NOMO-1 treated with DMSO at 0.1 percent for 48 hours (cell line): Measurements from ENCODE around the gene PDE4B.
"Not testable (repeated sequence)": the region's sequence is repeated elsewhere in the genome, so short reads cannot be mapped to it uniquely, and the experiment has no call there.

Experiments
- DNase-seq: peaks from one replicate; lab custom pipeline; 2025; ENCODE audit not compliant: unreplicated experiment; lab: John Stamatoyannopoulos, UW

The PDE4B gene

GRCh38 chr1:66402194-66402593 lies 609.5 kb downstream of the PDE4B start:
- DNase-seq, result no peak

DNA sequence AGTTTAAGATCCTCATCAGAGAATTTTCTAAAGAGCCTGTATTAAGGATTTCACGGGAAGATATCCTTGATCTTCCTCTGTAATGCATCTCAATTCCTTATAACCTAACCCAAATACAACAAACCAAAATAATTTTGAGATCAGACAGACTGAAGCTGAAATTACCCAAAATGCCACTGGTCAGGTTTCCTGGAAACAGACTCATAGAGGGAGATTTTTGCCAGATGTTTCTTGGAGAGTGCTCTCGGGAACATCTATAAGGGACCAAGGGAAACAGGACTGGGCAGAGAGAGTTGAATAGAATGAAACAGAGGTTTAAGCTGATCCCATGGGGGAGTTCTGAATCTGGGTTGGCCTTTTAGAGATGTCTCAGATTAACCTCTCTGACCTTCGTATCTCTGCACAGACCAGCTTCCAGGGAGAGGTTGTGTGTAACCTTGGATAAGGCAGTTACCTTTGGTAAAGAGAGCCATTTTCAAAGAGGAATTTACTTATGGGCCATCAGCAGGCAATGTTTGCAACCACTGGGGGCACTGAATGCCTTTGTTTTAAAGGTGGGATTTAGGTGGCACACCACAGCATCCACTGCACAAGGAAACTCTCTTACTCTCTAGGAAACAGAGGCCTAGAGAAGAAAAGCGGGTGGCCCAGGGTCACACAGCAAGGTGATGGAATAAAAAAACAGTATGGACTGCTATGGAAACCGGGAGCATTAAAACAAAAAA lies 610.5 kb downstream of the PDE4B start:
- DNase-seq, result no peak

DNA sequence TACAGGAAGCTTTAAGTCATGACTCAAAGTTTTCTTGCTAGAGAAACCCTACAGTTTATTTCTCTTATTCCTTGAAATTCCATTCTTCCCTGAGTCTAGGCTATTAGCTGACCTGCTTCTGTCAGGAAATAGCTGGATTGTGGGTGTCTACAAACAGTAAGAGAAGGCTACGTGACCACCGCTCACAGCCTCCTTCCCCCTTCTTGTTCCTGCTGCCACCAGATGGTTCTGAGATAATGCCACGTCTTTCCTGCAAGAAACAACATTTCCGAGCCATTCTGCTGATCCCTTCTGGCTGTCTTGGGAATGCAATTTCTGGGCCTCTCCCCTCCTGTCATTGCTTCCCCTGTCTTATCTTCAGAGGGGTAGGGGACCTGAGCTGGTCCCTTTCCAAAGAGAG lies 612.4 kb downstream of the PDE4B start:
- no peak for DNase-seq

DNA sequence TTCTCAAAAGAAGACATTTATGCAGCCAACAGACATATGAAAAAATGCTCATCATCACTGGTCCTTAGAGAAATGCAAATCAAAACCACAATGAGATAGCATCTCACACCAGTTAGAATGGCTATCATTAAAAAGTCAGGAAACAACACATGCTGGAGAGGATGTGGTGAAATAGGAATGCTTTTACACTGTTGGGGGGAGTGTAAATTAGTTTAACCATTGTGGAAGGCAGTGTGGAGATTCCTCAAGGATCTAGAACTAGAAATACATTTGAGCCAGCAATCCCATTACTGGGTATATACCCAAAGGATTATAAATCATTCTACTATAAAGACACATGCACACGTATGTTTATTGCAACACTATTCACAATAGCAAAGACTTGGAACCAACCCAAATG lies 618.8 kb downstream of the PDE4B start:
- DNase-seq, result not testable (repeated sequence)

- no peak for DNase-seq
Measured at GRCh38 chr1:66412704-66413103, 620.0 kb downstream of the PDE4B start.

- DNase-seq, result no peak
Measured at GRCh38 chr1:66413136-66413837, 620.6 kb downstream of the PDE4B start.

- DNase-seq, result no peak
Measured at GRCh38 chr1:66413838-66414175, 621.1 kb downstream of the PDE4B start.

DNA sequence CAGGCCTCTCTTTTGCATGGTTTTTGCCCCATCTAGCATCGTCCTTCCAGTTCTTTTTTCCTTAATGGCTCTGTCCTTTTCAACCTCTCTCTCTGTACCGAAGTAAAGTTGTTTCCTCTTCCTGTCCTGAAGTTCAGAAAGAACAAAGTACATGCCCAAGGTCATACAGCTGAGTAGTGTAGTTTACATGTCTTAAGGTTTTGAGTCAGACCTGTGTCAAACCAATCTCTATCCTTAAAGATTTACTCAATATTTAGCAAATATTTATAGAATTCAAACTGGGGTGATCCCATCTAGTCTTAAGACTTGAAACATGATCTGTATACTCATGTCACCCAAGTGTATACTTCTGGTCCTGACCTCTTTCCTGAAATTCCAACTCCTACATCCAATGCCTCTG lies 622.6 kb downstream of the PDE4B start:
- DNase-seq, result no peak

GRCh38 chr1:66415866-66416265 lies 623.2 kb downstream of the PDE4B start:
- peak; percentile 59 for DNase-seq

DNA sequence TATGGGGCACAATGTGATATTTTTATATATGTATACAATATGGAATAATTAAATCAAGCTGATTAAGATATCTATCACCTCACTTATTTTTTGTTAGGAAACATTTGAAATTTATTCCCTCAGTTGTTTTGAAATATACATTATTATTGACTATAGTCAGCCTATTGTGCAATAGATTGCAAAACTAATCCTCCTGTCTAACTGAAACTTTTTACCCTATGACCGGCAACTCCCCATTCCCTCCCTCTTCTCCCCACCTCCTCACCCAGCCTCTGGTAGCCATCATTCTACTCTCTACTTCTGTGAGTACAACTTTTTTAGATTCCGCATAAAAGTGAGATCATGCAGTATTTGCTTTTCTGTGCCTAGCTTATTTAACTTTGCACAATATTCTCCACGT lies 623.6 kb downstream of the PDE4B start:
- peak; percentile 59 for DNase-seq

GRCh38 chr1:66418021-66418420 lies 625.3 kb downstream of the PDE4B start:
- DNase-seq, result no peak

GRCh38 chr1:66420171-66420570 lies 627.5 kb downstream of the PDE4B start:
- peak; percentile 47 for DNase-seq

DNA sequence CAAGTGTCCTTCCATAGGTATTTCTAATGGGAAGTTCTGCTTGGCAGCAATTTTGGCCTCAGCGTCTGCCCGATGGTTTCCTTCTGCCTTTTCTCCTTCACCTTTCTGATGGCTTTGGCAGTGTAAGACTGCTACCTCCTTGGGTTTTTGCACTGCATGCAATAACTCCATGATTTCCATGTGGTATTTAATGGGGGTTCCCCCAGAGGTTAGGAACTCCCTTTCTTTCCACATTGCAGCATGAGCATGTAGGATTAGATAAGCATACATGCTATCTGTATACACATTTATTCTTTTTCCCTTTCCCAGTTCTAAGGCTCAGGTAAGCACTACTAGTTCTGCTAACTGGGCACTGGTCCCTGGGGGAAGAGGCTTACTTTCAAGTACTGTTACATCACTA lies 628.2 kb downstream of the PDE4B start:
- not testable (repeated sequence) for DNase-seq

DNA sequence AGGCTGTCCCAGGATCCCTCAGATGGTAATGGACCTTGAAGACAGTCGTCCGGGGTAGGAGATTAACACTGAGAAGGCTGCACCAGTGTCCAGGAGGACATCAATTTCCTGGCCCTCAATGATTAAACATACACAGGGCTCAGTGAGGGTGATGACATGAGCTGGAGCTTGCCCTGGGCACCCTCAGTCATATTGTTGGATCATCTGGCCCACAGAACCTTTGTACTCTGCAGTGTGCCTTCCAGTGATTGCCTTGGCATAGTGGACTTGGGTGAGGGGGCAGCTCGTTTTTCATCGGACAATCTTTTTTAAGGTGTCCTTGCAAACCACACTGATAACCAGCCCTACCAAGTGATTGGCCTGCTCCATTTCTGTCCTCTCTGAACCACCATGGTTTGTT lies 630.1 kb downstream of the PDE4B start:
- no peak for DNase-seq
